Nephron progenitor cell (in vitro differentiated cells): Measurements from ENCODE around the gene HHATL.

ENCODE experiments used
- DNase-seq: peaks from one replicate; pipeline ENCODE4 v3.0.0; 2021
- H3K27ac Mint-ChIP-seq: 2 replicates; pipeline ENCODE4 v1.8.0; 2021; ENCODE audit warnings: mild to moderate bottlenecking, moderate library complexity, mixed read lengths
- H3K27me3 Mint-ChIP-seq: 2 replicates; pipeline ENCODE4 v1.8.0; 2021; ENCODE audit warnings: mild to moderate bottlenecking, low read depth, mixed read lengths; ENCODE audit not compliant: poor library complexity
- H3K36me3 Mint-ChIP-seq: 2 replicates; pipeline ENCODE4 v1.8.0; 2021; ENCODE audit warnings: low read depth, mixed read lengths
- H3K4me1 Mint-ChIP-seq: 2 replicates; pipeline ENCODE4 v1.8.0; 2021; ENCODE audit warnings: mixed read lengths
- H3K4me3 Mint-ChIP-seq: 2 replicates; pipeline ENCODE4 v1.8.0; 2021; ENCODE audit warnings: mild to moderate bottlenecking, moderate library complexity, mixed read lengths
- H3K9me3 Mint-ChIP-seq: 2 replicates; pipeline ENCODE4 v1.8.0; 2021; ENCODE audit warnings: mild to moderate bottlenecking, moderate library complexity, mixed read lengths
- CTCF ChIP-seq: fragments of 200-600 bp; sonication (generic); IDR thresholded peaks from 2 replicates; pipeline ENCODE4 v1.5.0; 2021; ENCODE audit warnings: antibody characterized with exemption

HHATL gene, protein sequence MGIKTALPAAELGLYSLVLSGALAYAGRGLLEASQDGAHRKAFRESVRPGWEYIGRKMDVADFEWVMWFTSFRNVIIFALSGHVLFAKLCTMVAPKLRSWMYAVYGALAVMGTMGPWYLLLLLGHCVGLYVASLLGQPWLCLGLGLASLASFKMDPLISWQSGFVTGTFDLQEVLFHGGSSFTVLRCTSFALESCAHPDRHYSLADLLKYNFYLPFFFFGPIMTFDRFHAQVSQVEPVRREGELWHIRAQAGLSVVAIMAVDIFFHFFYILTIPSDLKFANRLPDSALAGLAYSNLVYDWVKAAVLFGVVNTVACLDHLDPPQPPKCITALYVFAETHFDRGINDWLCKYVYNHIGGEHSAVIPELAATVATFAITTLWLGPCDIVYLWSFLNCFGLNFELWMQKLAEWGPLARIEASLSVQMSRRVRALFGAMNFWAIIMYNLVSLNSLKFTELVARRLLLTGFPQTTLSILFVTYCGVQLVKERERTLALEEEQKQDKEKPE

DNA sequence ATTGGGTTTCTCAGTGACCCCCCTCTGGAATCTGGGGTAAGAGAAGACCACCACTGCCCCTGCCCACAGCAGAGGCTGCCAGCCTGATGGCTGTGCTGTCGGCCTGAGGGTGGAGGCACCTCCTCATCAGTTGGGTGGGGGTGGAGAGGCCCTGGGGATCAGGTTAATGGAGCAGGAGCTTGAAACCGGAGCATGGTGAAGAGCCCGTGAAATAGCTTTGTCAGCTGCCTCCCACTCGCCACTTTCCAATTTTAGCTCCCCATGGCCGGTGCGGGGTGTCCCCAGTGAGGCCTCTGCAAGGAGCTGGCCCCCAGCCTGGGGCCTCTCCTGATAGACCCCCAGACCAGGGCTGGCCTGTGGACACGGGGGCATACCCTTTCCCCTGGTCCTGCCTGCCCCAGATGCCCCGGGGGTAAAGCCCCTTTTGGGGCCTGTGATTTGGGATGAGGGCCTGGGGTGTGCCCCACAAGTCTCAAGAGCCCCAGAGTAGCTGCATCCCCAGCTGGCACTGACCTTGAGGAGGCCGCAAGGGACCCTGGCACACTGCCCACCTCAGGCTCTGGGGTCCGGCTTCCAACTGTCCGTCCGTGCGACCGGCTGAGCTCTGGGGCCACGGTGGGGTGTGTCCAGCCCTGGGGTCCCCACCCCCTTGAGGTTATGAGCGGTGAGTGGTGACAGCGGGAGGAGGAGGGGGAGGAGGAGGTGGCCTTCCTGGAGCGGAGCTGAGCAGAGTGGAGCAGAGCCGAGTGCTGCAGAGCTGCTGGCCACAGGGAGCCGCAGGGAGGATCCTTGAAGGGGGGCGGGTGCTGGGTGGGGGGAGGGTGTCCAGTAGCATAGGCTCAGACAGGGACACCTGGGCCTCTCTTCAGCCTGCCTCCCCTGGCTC lies at the start of gene HHATL:
Gene HHATL (minus strand): TSS at position 733 of the 886 bp plus-strand sequence. CDS start 1,972 bp downstream, outside the sequence.
- H3K27ac Mint-ChIP-seq = no peak within 1 kb of the TSS
- peaks cover 21% of the 10 kb centered on the region for H3K27me3 Mint-ChIP-seq
- no peak for DNase-seq

DNA sequence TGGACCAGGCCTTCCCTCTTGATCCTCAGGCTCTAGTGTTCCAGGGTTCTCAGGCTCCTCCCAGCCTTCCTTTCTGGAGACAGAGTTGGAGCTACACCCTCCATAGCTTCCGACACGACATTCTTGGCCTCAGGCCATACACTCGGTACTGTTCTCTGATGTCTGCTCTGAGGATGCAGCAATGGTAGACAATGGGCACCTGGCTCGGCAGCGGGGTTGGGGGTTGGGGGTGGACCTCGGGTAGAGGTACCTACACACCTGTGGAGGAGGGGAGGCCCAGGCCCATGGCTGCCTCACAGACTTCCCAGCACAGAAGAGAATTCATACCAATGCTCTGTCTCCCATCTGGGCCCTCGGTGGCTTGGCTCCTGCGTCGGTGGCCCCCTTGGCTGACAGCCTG lies 49.0 kb upstream of the HHATL start:
- Mint-ChIP-seq H3K4me1 (peaks cover 11% of the 10 kb centered on the region), H3K27ac (peak overlapping the region; percentile 71), H3K27me3 (peaks cover 4% of the 10 kb centered on the region), H3K9me3 (no peaks in the 10 kb centered on the region), H3K36me3 (no peaks in the 10 kb centered on the region), H3K4me3 (no peak overlapping the region)
- TF ChIP-seq CTCF = no peak
- DNase-seq = no peak

More for the DNA sequence above, at the start of gene HHATL:
- Mint-ChIP-seq H3K36me3 (no peaks in the 10 kb centered on the region), H3K4me3 (no peak within 1 kb of the TSS), H3K9me3 (no peaks in the 10 kb centered on the region), H3K4me1 (peaks cover 6% of the 10 kb centered on the region)
- TF ChIP-seq CTCF = no peak

DNA sequence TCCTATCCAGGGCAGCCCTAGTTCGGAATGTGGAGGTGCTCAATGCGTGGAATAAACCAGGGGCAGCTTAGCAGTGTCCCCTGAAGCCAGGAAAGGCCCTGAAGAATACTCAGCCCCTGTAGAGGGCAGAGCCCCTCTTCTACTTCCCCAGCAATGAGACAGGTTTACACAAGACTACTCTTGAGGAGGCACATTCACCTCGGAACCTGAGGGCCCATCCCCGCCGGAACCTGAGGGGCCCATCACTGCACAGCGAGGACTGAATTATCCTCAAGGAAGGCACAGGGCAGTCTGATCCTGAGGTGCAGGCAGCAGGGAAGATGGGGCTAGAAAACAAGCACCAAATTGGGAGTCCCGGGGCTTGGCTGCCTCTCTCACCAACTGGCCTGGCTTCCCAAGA lies 48.2 kb upstream of the HHATL start:
- no peak for TF ChIP-seq CTCF

DNA sequence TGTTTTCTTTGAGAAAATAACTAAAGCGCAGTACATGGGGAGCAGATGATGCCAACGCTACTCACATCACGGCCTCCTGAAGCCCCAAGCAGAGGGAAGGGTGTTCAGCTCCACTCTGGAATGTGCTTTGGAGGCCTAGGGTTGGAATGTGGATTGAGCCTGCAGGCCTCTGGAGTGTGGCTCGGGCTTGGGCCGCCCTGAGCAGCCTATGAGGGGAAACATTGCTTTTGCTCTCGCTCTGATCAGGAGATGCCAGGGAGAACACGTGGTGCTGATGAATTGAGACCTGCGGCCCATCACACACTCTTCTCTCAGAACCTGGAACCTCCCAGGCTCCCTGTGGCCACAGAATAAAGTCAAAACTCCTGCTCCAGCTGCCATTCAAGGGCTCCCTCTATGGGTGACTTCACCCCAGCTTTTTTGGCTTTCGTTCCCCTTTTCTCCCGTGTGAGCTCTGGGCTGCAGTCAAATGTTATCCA lies 47.2 kb upstream of the HHATL start:
- Mint-ChIP-seq H3K9me3 (no peaks in the 10 kb centered on the region), H3K36me3 (no peaks in the 10 kb centered on the region), H3K4me3 (no peak overlapping the region), H3K4me1 (peaks cover 27% of the 10 kb centered on the region), H3K27me3 (no peaks in the 10 kb centered on the region), H3K27ac (no peak overlapping the region)
- TF ChIP-seq CTCF = peak; percentile 18
- no peak for DNase-seq

More for the DNA sequence above, 48.2 kb upstream of the HHATL start:
- DNase-seq = no peak
- H3K27ac Mint-ChIP-seq = no peak overlapping the region
- H3K36me3 Mint-ChIP-seq = no peaks in the 10 kb centered on the region
- H3K4me1 Mint-ChIP-seq = peaks cover 19% of the 10 kb centered on the region
- H3K27me3 Mint-ChIP-seq = peaks cover 3% of the 10 kb centered on the region
- no peaks in the 10 kb centered on the region for H3K9me3 Mint-ChIP-seq
- no peak overlapping the region for H3K4me3 Mint-ChIP-seq

DNA sequence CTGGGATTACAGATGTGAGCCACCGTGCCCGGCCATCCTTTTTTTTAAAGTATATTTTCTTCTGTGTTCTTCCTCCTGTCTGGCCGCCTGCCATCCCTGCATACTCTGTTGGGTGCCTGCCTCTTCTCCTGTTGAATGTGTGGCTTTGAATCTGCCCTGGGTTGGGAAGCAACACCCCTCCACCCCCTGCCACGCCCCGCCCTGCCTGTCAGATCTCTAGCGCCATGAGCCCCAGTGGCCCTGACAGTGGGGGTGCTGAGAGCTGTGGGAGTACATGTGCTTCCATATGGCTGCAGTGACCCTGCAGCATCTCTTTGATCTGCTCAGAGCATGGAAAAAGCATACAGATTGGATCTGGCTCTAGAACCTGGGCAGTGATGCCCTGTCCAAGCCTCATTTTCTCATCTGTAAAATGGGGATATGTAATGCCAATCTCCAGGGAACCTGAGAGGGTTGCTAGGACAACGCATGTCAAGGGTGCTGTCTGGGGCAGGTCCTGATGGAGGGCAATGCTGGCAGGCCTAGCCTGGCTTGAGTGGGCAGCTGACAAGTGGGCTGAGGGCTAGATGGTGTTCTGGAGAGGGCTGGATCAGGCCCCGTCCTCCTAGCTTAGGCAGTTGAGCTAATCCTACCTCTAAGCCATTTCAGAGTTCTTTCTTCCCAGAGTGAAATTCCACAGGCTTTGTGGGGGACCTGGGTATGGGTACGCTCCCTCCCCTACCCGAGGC lies 46.6 kb upstream of the HHATL start:
- H3K27ac Mint-ChIP-seq = no peak overlapping the region
- DNase-seq = no peak
- TF ChIP-seq CTCF = no peak

More for the DNA sequence above, 46.6 kb upstream of the HHATL start:
- Mint-ChIP-seq H3K36me3 (no peaks in the 10 kb centered on the region), H3K4me1 (peaks cover 27% of the 10 kb centered on the region), H3K4me3 (no peak overlapping the region), H3K27me3 (no peaks in the 10 kb centered on the region), H3K9me3 (no peaks in the 10 kb centered on the region)
